NCI-H1694 (cell line): ENCODE data around the gene ACSL1.
"Not testable (repeated sequence)": the region's sequence is repeated elsewhere in the genome, so short reads cannot be mapped to it uniquely, and the experiment has no call there.

Source experiments
- DNase-seq: peaks from one replicate; lab custom pipeline; 2025; lab: John Stamatoyannopoulos, UW

The ACSL1 gene

DNA sequence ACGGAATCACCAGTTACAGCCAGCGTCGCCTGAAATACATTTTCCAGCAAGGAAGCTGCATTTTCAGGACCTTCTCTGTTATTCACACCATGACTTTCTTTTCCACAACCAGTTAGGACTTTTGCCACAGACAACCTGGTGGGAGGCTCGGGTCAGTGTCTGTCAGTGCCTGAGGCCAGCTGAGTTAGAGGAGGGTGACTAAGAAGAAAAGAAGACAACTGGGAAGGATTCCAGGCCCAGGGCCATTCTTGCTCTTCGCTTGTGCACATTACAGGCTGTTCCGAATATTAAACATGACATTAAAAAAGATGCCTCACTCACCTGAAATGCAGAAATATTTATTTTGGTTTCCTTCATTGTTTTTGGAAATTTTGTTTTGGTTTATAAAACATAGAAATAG lies 70.5 kb downstream of the ACSL1 start:
- no peak for DNase-seq

DNA sequence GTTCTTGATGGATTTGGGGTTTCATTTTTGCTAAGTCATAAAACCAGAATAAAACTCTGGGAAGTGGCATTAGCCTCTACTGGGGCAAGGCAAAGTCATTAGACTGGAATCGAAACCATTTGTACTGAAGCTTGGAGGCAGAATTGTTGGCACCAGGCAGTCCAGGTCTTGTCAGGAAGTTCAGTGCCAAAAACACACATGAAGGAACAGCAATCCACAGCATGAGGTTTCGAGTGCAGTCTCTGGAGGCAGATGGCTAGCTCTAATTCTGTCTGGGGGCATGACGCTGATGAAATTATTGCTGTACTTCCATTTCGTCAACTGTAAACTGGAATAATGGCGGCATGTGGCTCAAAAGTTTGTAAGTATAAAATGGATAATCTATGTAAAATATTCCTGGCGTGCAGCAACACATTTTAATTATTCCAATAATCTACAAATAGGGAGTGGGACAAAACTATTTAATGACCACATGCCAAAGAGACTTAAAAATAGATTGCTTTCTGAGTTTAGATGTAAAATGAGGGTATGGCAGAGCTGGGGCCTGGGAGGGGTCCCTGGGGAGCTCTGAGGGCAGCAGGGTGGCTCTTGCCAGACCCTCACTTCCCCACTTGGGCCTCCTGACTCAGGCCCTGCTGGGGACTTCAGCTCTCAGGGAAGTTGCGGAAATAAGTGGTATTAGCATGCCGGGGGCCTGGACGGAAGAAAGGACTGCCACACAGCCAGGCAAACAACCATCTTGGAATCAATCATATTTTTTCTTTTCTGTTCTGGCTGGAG lies 73.1 kb downstream of the ACSL1 start:
- DNase-seq: peak; percentile 19

DNA sequence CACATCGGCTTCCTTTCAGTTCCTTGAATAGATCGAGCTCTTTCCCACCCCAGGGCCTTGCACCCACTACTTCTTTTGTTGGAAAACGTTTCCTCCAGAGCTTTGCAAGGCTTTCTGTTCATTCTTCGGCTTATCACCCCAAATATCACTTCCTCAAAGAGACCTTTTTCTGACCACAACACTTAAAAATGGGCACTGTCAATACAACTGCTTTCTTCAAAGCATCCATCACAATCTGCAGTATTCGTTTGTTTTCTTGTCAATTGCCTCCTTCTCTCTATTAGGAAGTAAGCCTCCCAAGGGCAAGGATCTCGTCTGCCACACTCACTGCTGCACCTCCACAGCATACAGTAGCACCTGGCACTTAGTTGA lies 74.2 kb downstream of the ACSL1 start:
- no peak for DNase-seq

DNA sequence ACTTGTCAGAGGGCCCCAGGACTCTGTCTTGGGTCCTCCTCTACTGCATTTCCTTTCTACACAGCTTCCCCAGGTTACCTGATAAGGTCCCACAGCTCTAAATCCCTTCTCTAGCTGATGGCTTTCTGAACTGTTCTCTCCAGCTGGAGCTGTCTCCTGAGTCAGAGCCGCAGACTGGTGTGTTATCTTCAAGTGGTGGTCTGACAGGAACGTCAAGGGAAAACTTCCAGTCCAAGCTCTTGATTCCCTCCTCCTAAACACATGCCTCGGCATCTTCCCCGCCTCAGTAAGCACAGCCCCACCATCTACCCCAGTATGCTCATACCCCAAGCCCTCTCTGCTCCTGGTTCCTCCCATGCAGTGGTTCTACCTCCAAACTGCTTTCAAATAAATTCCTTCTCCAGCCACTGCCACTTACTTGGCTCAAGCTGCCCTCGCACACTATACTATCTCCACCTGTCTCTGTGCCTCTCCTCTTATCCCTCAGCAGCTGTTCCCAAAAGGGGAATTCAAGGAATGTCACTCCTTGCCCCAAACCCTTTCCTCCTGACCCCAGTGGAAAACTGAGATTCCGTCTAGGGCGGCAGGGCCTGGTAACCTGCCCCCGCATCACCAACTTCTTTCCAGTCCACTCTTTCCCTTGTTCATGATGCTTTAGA lies 74.7 kb downstream of the ACSL1 start:
- no peak for DNase-seq

DNA sequence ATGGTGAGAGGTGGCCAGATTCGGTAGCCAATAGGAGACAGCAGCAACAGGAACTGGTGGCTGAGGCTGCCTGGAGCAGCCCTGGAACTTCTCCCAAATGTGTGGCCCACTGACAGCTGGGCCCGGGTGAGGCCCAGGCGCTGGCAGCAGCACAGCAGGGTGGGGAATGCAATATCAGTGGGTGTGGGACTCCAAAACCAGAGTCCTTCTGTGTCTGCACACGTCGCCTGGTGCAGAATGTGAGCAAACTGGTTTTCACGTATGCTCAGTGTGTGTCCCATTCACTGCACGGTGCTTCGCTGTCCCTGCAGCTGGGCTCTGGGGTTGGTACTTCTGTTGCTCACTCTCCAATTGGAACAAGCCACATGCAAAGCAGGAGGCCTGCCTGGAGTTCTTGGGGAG lies 77.5 kb downstream of the ACSL1 start:
- DNase-seq: peak; percentile 54

DNA sequence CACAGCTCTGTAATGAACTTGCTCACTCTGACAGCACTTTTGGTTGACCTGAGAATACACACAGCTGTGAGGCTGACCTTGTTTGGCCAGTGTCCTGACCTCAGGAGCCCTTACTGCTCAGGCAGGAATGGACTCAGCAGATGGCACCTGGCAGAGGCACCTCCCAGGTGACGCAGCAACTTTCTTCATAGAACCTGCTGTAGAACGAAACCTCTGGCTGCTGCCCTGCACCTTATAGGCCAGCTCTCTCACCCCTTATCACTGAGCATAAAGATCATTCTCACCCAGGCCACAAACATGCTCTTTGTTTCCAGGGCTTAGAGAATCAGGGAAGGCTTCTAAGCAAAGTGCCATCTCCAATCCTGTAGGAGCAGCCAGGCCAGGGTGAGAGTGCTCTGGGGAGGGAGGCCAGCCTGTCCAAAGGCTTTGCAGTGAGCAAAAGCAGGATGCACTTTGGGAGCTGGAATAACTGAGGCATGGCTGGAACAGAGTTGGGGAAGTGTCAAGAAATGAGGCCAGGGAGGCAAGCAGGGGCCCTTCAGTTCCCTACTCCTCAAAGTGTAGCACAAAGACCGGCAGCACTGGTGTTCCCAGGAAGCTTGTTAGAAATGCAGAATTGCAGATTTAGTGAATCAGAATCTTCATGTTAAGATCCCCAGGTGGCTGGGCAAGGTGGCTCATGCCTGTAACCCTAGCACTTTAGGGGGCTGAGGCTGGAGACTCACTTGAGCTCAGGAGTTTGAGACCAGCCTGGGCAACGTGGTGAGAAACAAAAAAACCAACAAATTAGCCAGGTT lies 78.5 kb downstream of the ACSL1 start:
- no peak for DNase-seq

DNA sequence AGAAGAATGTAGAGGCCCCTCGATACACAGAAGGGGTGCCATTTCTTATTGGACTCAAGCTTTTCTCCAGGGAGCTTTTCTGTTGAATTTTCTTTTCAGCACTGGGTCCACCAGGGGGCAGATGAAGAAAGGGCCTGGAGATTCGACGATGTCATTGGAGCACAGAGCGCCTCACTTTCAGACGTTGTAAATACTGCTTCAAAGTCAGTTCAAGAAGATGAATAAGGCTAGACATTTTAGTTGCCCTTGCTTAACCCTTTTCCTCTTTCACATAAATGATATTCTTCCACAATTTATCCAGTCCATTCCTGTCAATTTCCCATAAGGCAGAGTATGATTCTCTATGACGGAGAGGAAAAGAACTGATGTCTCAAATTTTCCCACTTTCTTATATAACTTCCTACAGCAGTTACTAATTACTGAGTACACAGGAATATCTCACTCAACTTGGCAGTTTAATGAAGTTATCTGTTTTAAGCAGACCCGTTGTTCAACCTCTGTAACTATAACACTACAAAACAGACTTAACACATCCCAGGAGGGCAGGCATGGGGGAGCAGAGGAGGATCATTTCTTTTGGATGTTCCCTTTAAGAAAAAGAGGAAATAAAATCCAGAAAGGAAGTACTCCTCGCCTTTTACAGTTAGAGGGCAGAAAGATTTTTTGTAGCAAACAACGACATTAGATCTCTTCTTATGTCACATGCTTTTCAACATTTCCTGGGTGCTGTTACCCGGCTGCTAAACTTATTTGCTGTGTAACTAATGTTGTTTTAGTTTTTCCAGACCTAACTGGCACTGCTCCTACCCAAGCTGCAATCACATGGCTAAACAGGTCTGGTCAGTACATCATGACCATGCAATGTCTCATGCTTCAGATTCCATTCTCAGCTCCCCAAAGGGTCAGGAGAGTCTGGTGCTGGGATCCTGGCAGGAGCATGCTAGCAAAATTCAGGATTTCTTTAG lies 79.7 kb downstream of the ACSL1 start:
- DNase-seq: peak; percentile 61

DNA sequence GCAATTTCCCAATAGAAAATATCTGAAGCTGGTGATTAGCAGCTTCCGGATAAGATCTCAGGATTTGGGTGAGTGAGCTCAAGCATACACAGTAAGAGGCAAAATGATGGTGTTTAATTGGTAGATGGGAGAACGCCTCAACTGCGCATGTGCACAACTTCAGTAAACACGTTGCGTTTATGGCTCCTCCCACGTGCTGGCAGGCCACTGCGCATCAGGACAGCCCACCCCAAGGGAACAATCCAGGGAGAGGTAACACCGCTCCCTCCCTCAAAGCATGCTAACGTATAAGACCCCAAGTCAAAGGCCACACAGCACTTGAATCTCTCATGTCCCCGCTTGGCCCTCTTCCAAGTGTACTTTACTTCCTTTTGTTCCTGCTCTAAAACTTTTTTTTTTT lies 81.5 kb downstream of the ACSL1 start:
- no peak for DNase-seq

DNA sequence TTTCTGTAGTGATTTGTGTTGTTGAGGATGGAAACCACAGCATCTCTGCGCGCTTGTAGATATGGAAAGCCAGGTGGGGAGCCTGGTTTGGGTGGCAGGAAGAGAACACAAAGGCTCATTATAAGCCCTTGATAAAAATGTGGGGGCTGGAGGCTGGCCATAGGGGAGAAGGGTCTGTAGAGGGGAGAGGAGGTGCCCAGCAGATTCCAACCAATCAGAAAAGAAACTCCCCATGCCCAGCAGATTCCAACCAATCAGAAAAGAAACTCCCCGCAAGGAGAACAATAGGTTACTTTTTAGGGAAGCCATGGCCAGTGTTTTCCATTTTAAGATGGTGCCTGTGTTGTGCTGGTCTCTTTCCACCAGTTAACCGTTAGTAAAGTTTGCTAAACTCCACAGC lies 82.1 kb downstream of the ACSL1 start:
- DNase-seq: no peak

DNA sequence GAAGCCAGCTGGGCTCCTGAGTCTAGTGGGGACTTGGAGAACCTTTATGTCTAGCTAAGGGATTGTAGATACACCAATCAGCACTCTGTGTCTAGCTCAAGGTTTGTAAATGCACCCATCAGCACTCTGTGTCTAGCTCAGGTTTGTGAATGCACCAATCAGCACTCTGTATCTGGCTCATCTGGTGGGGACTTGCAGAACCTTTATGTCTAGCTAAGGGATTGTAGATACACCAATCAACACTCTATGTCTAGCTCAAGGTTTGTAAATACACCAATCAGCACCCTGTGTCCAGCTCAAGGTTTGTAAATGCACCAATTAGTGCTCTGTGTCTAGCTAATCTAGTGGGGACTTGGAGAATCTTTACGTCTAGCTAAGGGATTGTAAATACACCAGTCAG lies 84.1 kb downstream of the ACSL1 start:
- not testable (repeated sequence) for DNase-seq

DNA sequence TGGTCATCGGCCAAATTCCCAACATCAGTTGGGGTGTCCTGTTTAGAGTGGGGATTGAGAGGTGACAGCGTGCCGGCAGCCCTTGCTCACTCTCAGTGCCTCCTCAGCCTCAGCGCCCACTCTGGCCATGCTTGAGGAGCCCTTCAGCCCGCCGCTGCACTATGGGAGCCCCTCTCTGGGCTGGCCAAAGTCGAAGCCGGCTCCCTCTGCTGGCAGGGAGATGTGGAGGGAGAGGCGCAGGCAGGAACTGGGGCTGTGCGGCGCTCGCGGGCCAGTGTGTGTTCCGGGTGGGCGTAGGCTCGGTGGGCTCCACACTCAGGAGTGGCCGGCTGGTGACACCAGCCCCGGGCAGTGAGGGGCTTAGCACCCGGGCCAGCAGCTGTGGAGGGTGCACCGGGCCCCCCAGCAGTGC lies 84.8 kb downstream of the ACSL1 start:
- no peak for DNase-seq

DNA sequence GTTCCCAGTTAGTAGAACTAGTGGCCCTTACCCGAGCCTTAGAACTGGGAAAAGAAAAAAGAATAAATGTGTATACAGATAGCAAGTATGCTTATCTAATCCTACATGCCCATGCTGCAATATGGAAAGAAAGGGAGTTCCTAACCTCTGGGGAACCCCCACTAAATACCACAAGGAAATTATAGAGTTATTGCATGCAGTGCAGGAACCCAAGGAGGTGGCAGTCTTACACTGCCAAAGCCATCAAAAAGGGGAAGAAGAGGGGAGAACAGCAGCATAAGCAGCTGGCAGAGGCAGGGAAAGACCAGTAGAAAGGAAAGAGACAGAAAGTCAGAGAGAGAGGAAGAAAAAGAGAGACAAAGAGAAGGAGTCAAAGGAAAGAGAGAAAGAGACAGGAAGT lies 86.2 kb downstream of the ACSL1 start:
- DNase-seq: not testable (repeated sequence)

DNA sequence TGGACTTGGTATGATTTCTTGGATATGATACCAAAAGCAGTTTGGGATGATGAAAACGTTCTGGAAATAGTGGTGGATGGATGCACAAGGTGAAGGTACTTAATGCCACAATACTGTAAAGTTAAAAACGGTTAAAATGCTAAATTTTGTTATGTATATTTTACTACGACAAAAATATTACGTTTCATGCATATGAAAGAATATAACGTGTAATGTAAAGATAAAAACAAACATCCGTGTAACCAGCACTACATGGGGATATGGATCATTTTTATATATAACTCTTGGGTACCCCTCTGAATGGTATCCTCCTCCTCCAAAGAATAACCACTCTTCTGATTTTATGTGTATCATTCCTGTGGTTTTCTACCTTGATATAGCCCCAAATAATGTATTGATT lies 91.0 kb downstream of the ACSL1 start:
- no peak for DNase-seq

DNA sequence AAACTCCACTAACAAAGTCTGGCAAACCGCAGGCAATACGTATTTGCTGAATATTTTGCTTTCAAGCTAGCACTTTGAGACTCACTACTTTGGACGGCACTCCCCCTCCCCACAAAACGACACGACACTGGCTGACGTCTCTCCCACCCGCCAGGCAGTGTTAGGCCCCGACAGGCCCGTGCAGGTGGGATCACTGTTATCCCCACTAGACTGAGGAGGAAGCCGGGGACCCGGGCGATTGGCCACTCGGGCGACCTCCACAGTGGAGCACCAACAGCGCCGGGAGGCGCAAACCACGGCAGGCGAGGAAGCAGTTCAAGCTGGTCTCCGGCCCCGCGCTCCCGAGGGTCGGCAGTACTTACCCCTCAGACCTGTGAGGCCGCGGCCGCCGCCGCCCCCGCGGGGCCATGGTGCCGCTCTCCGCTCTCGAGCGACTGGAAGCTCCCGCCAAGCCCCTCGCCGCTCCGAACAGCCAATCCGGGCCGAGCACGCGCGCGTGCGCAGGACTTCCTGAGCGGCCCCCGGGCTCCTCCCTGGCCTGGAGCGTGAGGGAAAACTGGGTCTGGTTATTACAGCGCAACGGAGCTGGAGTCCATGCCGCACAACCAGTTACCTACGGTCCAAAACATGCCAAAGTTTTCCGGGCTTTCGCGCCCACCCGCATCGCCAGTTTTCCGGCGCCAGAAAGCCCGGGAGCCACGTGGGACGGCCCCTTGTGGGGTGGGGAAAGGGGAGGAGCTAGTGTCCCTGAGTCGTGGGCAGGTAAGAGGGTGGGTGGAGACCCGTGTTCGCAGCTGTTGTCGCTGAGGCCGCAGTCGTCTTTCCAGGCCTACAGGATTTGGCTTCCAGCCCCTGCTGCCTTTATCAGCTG lies 91.9 kb downstream of the ACSL1 start, which contains the start of gene CENPU:
Gene CENPU (minus strand): TSS at position 443 of the 871 bp plus-strand sequence. CDS start 34 bp downstream, at position 409.
- peak; percentile 95 for DNase-seq

DNA sequence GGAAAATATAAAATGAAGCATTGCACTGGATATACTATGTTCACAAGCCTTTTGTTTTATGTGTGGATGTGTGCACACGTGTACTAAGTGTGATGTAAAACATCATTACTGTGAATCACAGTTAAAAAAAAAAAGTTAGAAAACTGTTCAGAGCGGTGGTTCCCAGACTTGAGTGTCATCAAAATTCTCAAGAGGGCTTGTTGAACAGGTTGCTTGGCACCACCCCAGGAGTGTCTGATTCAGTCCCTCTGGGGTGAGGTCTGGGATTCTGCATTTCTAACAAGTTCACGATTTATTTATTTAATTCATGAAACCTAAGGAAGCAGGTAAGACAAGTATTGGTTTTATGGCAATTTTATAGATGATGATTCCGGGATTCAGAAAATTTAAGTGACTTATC lies 93.6 kb downstream of the ACSL1 start:
- no peak for DNase-seq

DNA sequence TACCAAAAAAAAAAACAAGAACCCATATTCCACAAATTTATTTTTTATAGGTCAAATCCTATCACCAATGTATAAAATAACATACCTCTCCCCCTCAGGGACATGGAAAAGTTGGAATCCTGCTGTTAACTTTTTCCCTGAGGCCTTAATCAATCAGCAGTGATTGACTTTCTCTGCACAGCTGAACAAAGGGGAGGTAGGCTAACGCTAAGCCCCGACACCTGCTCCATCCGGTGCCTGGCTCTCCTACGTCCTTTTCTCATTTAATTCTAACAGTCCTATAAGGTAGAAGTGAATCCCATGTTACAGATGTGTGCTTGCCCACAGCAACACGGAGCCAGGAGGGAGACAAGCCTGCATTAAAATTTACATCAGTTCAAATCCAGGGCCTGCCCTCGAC lies 94.7 kb downstream of the ACSL1 start:
- no peak for DNase-seq

DNA sequence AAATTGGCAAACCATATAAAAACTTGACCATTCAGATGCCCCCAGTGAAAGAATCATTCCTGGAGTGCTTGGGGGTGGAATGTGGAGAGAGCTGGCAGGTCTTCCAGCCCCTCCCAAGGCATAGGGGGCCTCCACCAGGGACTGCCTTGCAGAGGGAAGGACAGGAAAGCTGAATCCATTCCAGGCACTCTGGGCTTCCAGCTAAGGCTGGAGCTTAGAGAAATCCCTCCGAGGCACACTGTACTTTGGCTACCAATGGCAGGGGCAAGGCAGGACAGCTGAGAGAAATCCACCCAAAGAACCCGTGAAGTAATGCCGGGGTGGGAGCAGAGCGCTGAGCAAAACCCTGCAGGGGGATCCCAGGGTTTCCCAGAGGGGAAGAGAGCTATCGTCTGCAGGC lies 95.8 kb downstream of the ACSL1 start:
- no peak for DNase-seq

DNA sequence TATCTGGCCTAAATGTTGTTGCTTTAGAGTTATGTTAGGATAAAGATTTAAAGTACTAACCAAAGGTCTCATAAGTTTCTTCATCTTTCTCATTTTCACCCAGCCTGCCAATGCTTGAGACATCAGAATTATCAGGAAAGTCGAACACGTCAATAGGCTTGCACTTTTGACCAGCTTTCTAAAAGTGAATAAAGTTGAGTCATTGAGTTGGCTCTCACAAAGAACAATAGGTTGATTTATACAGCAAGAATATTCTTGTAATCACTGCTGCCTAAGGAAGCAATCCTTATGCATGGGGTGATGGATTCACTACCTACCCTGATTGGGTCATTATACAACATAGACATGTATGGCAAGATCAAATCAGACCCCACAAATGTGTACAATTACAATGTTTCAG lies 96.9 kb downstream of the ACSL1 start:
- DNase-seq: no peak

DNA sequence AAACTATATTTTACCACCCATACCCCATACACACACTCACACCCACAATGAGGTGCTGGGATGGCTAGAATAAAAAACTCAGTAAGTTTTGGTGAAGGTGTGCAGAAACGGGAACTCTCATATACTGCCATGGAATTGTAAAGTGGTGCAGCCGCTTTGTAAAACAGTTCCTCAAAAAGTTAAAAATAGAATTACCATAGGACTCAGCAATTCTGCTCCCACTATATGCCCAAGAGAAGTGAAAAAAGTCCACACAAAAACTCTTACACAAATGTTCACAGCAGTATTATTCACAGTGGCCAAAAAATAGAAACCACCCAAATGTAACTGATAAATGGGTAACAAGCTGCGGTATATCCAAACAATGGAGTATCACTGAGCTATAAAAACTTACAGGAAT lies 98.3 kb downstream of the ACSL1 start:
- no peak for DNase-seq

DNA sequence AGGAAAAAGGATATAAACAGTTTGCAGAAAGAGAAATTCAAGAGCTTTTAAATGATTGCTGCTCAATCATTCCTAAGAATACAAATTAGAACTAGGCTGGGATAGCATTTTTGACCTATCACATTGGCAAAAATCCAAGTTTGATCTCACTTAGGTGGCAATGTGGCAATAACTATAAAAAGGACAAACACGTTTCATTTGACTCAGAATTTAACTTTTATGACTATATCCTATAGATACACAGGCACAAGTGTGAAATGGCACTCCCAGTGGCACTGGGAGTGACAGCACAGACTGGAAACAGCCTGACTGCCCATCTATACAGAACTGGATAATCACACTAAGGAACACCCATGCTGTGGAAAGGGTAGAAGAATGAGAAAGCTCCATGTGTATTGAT lies 103.0 kb downstream of the ACSL1 start:
- DNase-seq: no peak

DNA sequence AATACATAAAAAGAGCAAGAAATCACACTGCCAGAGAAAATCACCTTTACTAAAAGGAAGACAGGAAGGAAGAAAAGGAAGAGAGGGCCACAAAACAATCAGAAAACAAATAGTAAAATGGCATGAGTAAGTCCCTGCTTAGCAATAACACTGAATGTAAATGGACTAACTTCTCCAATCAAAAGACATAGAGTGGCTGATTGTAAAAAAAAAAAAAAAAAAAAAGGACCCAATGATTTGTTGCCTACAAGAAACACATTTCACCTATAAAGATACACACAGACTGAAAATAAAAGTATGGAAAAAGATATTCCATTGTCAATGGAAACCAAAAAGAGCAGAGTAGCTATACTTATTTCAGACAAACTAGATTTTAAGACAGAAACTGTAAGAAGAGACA lies 104.5 kb downstream of the ACSL1 start:
- DNase-seq: no peak
